ENCODE data around the gene IFI27L2.
A peak's percentile ranks its signal among the peaks of the same experiment; 100 is the strongest.
"Not testable (repeated sequence)": the region's sequence is repeated elsewhere in the genome, so short reads cannot be mapped to it uniquely, and the experiment has no call there.

The IFI27L2 gene, protein sequence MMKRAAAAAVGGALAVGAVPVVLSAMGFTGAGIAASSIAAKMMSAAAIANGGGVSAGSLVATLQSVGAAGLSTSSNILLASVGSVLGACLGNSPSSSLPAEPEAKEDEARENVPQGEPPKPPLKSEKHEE

DNA sequence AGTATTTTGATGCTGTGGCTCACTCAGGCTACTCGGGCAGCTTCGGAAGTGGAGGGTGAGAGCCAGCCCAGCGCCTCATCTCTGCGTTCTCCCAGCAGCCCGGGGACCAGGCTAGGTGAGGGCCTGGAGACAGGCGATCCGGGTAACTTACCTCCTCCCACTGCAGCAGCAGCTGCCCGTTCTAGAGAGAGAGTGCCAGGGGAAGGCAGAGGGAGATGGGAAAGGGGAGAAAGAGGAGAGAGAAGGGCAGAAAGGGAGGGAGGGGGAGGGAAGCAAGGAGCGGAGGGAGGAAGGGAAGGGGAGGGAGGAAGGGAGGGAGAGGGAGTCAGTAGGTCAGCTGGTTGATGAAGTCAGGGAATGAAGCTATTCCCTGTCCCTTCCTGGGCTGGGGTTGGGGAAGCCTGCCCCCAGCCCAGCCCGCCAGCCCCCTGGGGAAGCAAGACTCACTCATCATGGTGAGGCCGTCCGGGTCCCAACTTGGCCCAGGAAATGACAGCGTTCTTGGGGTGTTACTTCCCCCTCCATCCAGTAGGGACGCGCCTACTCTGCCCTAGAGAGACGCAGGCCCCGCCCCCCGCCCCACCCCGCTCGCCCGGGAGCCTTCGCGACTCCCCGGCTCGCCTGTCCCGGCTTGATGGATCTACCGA is at the start of gene IFI27L2:
IFI27L2 (minus strand) TSS at position 494 of the 647 bp plus-strand sequence; CDS start at position 454, 40 bp downstream.
- peak; percentile 68 for DNase-seq (ENCODE audit: low spot score)

DNA sequence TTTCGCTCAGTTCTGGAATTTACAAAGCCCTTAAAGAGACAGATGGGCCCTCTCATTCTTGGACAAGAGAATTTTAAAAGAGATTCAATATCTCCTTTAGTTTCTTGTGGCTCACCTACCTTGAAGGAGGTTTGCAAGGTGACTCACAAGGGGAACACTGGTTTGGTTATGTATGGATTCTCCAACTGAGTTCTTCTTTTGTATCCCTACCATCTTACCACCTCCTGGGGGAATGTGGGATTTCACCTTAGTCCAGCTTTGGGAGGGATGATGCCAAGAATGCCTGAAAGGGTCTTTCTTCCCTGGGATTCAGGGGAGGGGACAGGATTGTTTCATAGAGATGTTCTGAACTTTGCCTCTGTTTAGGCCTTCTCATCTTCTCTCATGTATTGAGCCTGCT is 48.4 kb upstream of the IFI27L2 start:
- no peak for DNase-seq (ENCODE audit: low spot score)

DNA sequence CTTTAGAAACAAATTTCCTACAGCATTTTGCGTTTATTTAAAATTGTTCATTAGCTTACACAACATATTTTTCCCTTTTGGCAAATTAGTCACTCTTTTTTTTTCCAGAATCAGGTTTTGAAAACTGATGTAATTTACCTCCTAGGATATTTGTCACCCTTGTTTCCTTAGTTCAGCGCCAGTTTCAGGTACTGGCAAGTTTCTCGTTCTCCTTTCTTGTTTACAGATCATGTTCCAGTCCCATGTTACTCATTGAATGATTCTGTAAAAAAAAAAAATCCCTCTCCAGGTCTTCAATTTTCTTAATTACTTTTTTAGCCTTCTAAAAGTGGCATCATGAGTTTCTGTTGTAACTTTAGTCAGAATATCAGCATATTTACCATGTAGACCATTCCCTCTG is 47.4 kb upstream of the IFI27L2 start:
- no peak for DNase-seq (ENCODE audit: low spot score)

DNA sequence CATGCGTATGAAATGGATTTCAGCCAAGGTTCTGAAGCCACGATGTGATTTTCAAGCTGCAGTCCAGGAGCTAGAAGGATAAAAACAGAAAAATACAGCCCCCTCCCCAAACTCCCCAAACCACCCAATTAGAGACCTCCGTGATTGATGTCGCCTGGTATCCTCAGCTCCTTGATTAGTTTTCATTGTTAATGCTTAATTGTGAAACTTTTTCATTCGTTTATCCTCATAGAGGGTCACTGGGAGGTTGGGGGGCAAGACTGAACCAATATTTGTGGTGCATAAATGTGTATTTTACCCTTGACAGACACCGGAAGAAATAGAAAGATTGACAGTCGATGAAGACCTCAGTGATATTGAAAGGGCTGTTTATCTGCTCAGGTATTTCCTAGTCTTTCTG is 46.3 kb upstream of the IFI27L2 start:
- DNase-seq (ENCODE audit: low spot score) = no peak

DNA sequence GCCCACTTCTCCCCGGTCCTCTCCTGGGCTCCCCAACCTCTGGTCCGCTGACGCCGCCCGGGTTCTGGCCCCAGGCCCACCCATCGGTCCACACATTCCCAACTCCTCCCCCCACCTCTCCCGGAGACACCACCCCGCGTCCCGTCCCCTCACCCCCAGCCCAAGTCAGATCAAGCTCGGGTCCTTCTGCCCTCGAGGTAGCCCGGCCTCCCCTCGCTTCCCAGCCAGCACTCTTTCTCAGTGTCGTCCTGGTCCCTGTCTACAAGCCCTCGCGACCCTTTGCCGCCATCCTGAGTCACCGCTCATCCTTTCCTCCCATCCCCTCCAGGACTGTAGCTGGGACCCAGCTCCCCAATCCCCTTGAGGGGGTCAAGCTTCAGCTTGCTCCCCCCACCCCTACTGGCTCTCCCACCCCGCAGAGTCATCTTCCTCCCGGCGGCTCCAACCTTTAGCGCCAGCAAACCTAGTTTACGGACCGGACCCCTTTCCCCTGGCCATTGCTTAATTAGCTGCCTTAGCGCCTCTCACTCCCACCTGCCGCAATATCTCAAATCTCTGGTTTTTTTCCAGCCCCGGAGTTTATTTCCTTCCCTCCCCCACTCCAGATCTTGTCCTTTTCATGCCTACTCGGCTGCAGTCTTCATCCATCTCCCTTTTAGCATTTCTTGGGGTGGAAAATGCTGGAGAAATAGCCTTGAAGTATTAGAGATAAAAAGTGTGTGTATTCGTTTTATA is 45.8 kb upstream of the IFI27L2 start:
- DNase-seq (ENCODE audit: low spot score) = no peak

DNA sequence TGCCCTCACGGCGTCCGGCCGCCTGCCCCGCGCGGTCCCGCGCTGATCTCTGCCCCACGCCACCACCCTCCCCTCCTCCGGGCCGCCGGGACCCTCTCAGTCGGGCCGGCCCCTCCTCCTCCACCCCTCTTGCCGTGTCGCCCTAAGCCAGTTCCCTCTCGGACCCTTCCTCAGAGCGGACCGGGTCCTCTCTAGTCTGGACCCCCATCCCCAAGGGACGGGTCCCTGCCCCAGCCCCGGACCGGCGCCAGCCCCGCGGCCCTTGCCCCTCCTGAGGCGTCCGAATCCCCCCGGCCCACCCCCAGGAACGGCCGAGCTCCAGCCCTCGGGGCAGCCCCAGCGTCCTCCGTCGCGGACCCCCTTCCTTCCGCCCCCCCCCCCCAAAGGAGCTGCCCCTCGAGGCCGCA is 45.2 kb upstream of the IFI27L2 start:
- no peak for DNase-seq (ENCODE audit: low spot score)

DNA sequence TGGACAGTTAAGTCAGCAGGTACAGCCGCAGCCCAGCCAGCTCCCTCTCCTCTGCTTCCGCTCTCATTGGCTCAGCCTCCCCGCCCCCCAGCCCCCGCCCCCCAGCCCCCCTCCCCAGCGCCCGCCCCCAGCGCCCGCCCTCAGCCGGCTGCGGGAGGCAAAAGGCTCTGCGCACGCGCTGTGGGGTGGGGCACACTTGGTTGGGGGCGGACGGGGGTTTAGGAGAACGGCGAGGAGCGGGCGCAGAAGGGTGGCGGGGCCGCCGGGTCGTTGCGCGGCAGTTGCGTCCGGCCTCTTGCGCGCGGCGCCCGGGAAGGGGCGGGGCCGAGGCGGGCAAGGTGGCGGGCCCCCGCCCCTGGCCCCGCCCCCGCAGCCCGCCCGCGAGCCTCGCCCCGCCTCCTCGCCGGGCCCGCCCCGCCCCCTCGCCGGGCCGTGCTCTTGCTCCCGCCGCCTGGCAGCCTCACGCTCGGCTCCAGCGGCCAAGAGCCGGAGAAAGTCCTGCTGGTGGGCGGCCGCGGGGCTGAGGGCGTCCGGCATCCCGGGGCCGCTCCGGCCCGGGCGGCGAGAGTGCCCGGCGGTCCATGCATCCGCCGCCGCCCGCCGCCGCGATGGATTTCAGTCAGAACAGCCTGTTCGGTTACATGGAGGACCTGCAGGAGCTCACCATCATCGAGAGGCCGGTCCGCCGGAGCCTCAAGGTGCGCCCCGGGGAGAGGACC is 44.6 kb upstream of the IFI27L2 start, which contains the start of gene PPP4R4:
PPP4R4 (plus strand) TSS at position 438 of the 719 bp plus-strand sequence; CDS start at position 582, 144 bp downstream.
- peak; percentile 87 for DNase-seq (ENCODE audit: low spot score)

DNA sequence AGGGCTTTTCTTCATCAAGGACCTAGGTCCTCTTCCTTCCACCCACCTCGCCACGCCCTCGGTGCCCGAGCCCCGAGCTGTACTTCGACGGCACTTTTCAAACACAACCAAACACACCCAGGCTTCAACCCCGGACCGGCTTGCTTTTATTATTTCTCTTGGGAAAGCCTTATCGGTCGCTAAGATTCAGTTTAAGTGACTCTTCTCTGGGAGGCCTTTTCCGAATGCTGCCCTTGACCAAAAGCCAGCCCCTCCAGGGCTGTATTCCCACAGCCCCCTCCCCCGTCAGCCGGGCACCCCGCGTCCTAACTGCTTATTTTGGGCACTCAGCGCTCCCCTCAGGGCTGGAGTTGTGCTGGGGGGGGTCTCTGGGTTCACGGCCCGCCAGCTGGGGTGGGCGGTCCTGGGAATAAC is 44.1 kb upstream of the IFI27L2 start:
- no peak for DNase-seq (ENCODE audit: low spot score)

DNA sequence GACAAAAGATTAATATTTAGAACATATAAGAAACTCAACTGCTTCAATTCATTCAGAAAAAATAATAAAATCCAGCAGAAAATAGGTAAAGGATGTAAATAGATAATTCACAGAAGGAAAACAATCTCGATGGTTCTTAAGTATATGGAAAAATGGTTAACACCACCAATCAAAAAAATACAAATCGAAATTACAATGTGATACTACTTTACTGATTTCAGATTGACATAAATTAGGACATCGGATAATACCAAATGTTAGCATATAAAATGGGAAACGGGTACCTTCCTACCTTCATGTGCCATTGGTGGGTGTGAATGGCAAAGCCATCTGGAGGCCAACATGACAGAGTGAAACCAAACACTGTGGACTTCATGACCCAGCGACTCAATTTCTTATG is 43.1 kb upstream of the IFI27L2 start:
- DNase-seq (ENCODE audit: low spot score) = no peak

DNA sequence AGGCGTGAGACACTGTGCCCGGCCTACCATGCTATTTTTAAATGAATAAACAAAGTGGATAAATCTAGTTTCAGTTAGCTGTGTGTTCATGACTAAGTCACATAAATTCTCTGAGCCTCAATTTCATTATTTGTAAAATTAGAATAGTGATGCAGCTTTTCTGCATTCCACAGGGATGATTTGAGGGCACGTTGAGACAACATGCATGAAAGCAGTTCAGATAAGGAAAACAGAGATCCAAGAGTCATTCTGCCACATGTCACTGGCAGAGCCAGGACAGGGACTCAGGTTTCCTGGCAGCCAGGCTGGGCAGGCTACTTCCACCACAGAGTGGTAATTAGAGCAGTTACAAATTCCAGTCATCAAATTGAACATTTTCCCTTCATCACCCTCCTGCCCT is 41.8 kb upstream of the IFI27L2 start:
- DNase-seq (ENCODE audit: low spot score) = no peak

DNA sequence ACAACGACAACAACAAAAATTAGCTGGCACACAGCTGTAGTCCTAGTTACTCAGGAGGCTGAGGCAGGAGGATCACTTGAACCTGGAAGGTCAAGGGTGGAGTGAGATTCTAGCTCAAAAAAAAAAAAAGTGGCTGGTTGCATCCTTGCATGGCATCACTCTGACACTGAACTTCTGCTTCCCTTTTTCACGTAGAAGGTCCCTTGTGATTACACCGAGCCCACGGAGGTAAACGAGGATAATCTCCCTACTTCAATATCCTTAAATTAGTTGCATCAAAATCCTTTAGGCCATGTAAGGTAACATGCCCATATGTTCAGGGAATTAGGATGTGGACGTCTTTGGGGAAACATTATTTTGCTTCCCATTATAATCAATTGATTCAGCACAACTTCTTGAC is 40.7 kb upstream of the IFI27L2 start:
- DNase-seq (ENCODE audit: low spot score) = no peak

DNA sequence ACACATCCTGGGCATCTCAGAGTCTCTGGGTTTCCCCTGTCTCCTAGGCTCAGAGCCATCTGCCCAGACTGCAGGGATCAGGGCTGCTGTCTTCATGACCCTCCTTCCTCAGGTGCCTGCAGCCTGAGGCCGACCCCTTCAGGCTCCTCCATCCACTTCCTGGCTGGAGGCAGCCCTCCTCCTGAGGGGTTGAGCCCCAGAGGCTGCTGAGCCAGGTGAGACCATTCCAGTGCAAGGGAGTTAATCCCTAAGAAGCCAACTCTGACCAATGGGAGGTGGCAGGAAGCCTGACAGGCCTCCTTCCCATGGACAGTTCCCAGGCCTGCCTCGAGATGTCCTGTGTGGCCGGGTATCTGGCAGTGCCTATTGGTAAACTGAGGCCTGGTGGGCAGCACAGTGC is 36.3 kb upstream of the IFI27L2 start:
- no peak for DNase-seq (ENCODE audit: low spot score)

DNA sequence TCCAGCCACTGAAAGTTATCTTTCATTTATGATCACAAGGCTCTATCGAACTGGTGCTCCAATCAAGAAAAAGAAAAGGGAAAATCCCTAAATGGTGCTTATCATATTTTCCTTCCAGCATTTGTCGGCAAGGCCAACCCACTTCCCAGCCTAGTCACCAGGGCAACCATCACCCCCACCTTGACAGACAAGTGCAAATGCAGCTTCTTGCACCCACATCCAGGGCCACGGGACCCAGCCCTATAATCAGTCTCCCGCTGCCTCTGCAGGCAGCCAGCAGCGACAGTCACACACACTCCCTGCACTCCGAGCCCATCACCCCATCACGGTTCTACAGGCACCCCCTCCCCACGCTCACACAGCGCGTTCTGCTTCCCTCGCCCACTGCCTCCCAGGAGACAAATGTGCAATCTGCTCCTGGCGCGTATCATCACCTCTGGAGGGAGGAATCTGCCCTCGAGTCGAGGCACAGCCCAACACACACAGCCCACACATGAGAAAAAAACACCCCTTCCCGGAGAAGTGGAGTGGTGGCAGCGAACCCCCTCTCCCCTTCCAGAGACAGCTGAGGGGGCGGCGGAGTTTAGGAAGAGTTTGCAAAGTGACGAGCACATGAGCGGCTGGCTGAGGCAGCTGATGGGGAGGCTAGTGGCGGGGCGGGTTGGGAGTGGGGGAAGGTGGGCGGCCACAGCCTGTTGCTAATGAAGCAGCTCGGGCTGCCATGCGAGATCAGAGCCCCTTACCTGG is 35.5 kb upstream of the IFI27L2 start:
- DNase-seq (ENCODE audit: low spot score) = no peak

DNA sequence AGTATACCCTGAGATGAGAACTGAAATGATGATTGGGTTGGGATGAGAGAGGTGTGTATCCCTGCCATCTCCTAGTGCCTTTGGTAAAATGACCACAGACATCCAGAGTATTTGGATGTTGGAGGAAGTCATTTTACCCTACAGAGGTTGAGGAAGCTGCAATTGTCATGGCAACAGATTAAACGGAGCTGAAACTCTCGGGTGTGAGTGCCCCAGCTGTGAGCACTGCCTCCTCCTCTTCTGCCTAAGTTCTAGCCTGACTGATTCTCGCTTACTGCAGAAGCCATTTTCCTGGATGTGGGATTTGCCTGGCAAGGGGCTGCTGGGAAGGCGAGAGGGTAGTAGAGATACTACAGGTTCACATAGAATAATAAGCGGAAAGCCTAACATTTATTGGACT is 34.4 kb upstream of the IFI27L2 start:
- DNase-seq (ENCODE audit: low spot score) = no peak

DNA sequence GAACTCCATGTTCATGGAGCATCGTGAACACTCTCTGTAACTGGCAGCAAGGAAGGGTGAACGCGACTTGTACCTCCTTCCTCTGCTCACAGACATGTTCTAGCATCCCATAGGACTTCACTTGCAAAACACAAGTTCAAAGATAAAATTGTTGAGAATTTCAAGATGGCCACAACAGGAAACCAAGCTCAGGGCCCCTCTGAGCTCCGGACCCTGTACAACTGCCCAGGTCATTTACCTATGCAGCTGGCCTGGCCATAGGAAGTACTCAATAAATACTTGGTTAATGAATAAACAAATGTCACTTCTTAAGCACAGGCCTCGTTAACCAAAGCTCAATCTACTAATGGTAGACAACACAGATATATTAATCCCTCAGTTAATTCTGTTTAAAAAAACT is 33.1 kb upstream of the IFI27L2 start:
- DNase-seq (ENCODE audit: low spot score) = no peak

DNA sequence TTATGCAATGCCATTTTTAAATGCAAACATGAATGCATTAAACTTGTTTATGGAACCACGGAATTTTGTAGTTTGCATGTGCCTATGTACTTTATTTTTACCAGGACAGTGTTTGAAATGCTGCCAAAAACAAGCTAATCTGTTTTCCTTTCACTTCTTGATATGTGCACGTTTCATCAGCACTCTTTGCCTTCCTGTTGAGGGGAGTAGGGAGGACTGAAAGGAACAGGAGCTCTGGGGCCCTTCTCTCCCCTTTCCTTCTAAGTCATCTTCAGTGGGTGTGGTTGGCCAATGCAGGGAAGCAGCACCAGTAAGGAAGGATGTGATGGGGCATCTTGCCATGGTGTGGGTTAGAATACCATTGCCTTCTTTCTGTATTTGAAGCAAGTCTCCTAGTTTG is 32.6 kb upstream of the IFI27L2 start:
- DNase-seq (ENCODE audit: low spot score) = no peak

DNA sequence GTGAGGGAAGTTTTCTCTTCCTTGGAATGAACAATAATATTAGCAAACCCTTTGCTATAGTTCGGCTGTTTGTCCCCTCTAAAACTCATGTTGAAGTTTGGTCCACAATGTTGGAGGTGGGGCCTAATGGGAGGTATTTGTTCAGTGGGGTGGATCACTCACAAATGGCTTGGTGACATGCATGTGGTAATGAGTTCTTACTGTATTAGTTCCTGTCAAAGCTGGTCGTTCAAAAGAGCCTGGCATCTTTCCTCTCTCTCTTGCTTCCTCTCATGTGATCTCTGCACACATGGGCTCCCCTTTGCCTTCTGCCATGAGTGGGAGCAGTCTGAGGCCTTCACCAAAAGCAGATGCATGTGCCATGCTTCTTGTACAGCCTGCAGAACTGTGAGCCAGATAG is 31.7 kb upstream of the IFI27L2 start:
- no peak for DNase-seq (ENCODE audit: low spot score)

DNA sequence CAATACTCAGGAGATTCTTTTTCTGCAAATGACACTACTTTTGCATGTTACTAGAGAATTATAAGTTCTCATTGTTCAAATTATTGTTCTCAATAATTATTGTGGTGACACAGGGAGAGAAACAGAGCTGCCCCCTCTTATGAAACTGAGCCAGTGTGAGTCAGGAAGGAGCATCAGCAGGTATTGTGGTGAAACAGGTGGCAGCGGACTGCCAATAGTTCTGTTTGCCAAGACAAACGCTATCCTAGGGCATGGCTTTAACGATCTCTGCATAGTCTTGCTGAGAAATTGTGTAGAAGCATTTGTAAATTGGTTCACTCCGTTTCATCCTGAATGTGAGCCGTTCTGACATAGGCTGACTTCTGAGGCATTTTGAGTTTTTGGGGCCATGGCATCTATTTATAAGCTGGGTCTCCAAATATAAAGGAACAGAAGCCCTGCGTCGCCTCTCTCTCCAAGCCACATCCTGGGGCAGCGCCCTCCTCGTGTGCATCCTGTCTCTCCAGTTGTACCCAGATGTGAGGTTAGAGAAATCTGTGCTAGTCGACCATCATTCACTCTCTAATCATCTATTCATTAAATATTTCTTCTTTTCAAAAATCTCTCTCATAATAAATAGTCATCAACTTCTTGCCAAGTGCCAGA is 29.0 kb upstream of the IFI27L2 start:
- DNase-seq (ENCODE audit: low spot score) = peak; percentile 17

DNA sequence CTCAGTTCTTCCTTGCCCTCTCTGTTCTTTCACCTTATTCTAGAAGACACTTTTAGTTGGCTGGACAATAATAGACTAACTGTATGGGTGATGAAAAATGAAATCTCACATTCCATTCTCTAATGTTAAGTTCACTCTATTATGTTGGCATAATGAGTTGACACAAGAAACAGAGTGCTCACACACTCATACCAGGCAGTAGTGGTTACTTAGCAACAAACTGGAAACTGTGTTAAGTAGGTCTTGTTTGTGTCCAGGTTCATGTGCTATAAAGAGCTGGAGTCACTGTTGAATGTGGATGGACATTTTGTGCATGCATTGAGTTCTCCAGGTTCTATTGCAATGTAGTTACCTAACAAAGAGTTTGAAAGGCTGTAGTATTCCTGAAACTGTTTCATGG is 27.8 kb upstream of the IFI27L2 start:
- DNase-seq (ENCODE audit: low spot score) = no peak

DNA sequence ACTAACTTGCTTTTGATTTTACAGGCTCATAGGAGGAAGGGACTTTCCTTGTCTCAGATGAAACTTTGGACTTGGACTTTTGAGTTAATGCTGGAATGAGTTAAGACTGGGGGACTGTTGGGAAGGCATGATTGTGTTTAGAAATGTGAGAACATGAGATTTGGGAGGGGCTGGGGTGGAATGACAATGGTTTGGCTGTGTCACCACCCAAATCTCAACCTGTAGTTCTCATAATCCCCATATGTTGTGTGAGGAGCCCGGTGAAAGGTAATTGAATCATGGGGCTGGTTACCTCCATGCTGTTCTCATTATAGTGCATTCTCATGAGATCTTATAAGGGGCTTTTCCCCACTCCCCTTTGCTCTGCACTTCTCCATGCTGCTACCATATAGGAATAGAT is 26.7 kb upstream of the IFI27L2 start:
- DNase-seq (ENCODE audit: low spot score) = not testable (repeated sequence)

DNA sequence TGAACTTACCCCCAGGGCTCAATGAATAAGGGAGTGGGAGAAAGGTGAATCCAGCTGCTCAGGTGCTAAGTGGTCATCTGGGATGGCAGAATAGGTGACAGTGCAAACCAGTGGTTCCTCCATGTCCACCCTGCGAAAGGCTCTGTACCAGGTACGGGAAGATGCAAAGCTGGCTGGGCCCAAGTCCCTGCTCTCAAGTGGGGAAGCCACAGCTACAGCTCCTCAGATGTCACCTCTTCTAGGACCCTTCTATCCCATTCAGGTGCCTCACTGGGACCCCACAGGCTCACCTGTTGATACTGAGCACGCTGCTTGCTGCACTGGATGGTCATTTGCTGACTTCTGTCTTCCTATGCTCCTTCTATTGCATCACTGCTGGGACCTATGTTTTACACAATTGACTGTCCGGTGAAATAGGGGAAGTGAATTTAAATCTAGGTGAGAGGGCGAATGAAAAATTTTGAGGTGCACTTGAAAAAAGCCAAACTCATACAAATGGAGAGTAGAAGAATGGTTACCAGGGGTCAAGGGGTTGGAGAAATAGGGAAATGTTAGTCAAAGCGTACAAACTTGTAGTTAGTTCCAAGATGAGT is 24.4 kb upstream of the IFI27L2 start:
- DNase-seq (ENCODE audit: low spot score) = no peak
